Endometrial microvascular endothelial cells (primary cell): ENCODE data around the gene PNPLA2. TPM values are rescaled to one million over a fixed set of nuclear protein-coding genes. Genes with fewer than 3 reads are reported as not detected.

Experiments used
- in situ Hi-C: cut with HindIII; loops from 2 replicates; pipeline ENCODE4 v1.10.0; 2017; ENCODE audit warnings: low sequenced_read_pairs, low pct_unique_long_range_greater_than_20kb; ENCODE audit errors: inconsistent ontology term
- total RNA-seq: library from RNA; depleted of rRNA; stranded (reverse); fragments of >200 nt; gene quantifications from one replicate; pipeline ENCODE4 v1.2.3, GENCODE V29; 2015; ENCODE audit errors: inconsistent ontology term

PNPLA2 gene
- total RNA-seq, 1 donor from 2014 or later = 11.1 TPM

DNA sequence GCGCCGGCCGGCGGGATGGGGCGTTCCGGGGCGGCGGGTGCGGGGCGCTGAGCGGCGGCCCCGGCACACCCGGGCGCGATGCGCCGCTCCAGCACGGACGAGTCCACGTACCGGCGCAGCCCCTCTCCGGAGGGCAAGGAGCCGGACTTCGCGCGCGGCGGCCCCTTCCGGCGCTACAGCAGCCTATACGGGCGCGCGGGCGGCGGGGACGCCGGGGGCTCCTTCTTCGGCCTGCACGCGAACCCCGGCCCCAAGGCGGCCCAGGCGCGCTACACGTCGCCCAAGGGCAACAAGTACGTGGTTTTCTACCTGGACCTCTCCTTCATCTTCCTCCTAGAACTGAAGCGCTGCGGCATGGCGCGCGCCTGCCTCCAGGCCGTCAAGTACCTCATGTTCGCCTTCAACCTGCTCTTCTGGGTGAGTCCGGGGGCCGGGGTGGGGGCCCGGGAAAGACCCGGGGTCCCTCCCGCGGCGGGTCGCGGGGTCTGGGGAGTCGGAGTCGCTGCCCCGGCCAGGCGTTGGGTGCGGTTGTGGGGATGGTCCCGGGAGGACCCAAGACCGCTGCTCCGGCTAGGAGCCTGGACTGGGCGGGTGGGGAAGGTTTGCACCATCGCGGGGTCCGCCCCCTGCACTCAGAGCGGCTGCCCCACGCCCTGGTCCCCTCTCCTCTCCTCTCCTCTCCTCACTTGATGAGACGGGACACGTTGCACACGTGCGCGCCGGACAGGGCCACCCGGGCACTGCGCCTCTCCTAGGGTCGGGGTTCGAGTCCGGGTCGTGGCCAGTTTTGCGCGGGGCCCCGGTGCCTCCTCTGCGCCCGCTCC is 31.4 kb downstream of the PNPLA2 start:
- in situ Hi-C loops = no loop called here

DNA sequence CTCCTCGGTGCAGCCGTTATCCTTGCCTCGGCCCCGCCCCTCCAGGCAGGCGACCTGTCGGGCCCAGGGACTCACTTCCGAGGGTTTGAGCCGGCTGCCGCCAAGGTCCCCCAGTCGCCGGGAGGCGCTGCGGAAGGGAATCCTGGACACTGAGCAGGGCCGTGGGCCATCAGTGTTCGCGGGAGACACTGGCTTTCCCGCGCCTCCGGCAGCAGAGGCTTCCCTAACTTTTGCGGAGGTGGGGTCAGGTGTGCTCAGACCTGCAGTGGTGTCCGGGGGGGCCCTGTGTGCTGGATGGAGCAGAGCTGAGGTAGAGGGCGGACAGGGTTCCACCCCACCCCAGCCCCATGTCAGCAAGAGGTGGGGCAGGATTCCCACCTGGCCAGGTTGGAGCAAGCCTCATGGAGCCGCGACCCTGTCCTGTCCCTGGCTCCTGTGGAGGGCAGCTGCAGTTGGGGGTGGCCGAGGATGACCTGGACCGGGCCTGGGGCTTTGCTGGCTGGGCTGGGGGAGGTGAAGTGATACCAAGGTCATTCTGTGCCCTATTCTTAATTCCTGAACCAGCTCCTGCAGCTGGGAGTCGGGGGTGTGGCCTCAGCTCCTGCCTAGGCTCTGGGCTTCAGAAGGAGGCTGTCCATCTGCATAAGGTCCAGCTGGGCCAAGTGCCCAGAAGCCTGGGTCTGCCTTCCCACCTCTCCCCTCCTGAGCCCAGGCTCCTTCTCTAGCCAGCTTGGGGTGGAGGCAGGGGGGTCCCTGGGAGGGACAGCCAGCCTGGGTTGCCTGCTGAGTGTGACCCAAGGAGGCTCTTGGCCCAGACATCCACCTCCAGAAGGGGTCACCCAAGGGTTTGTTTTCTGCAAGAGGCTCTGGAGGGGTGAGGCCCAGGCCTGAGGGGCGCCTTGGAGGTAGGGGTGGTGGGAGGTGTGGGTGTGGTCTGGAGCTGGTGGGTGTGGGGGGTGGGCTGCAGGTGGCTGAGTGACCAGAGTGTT is 32.4 kb downstream of the PNPLA2 start:
- in situ Hi-C loops = no loop called here

DNA sequence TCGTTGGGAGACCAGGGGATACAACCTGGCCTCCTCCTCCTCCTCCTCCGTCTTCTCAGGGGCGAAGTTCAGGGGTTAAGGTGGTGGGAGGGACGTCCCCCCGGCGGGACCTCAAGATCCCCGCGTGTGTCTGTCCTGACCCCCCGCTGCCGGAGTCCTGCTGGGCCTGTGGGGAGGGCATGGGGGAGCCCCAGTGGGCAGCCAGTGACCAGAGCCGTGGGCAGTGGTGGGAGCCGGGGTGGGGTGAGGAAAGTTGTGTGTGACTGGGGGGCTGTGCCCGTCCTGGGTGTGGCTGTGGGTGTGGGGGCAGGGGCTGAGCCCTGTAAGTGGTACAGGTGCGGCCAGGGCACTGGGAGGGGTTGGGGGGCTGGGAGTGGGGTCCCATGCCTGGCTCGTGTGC is 34.0 kb downstream of the PNPLA2 start:
- in situ Hi-C loops = no loop called here

DNA sequence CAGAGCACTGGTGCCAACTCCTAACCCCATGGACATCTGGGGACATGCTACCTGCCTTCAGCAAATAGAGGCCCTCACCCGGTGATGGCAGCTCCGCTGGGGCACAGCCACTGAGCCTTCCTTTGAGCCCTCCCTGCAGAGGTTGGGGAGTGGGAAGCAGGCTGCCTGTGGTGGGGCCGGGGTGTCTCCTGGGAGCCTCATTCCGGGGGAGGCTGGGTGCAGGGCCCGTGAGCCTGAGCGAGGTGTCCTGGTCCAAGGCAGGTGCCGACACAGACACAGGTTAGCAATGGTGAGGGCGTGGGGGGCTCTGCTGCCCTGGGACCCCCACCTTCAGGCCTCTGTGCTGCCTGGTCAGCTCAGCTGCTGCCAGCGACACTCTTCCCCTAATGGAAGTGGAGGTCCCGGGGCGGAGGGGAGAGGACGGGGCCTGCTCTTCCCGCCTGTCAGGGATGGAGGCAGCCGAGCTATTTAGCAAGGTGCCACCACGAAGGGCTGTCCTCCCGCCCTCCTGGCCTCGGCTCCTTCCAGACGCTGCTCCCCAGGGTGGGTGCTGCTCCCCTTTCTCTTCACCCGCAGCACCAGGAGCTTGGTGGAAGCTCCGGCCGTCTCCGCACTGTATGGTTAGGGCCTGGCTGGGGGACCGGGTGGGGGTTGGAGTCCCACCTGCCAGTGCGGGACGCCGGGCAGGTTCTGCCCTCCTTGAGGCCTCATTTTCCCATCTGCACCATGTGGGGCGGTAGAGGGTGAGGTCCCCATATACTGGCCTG is 35.2 kb downstream of the PNPLA2 start:
- in situ Hi-C loops = no loop called here

GRCh38 chr11:854601-855329 is 36.1 kb downstream of the PNPLA2 start:
- in situ Hi-C loops = no loop called here

- in situ Hi-C loops = no loop called here
Measured at GRCh38 chr11:855330-855674, 36.6 kb downstream of the PNPLA2 start.

DNA sequence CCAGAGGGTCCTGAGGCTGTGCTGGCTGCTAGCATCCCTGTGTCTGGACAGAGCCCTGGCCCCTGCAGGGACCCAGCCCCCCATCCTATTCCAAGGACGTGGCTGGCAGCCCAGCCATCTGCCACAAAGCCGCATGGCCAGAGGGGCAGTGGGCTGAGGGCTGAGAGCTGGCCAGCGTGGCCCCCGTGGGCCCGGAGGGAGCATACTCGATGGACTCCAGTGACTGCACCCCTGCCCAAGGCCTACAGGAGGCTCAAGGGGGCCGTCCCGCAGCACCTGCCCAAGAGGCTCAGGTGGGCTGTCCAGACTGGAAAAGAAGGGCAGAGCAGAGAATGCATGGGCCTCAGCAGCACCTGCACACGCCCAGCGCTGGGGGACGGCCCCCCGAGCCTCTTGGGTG is 37.1 kb downstream of the PNPLA2 start:
- in situ Hi-C loops = no loop called here

DNA sequence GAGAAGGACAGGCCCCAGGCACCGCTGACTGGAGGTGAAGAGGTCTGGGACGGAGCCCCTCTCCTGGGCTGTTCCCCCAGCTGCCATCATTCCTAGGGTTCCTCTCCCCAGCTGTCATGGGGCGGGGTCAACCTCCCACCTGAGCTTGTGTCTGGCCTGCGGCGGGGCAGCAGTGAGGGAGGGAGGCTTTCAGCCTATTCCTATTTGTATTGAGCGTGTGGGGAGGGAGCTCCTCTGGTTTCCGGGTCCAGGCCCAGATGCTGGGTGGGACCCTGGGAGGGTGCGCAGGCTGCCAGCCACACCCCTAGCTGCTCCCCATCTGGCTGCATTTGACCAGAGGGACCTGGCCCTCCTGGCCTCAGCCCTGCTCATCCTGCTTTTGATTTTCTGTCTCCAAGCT is 37.7 kb downstream of the PNPLA2 start:
- in situ Hi-C loops = no loop called here

DNA sequence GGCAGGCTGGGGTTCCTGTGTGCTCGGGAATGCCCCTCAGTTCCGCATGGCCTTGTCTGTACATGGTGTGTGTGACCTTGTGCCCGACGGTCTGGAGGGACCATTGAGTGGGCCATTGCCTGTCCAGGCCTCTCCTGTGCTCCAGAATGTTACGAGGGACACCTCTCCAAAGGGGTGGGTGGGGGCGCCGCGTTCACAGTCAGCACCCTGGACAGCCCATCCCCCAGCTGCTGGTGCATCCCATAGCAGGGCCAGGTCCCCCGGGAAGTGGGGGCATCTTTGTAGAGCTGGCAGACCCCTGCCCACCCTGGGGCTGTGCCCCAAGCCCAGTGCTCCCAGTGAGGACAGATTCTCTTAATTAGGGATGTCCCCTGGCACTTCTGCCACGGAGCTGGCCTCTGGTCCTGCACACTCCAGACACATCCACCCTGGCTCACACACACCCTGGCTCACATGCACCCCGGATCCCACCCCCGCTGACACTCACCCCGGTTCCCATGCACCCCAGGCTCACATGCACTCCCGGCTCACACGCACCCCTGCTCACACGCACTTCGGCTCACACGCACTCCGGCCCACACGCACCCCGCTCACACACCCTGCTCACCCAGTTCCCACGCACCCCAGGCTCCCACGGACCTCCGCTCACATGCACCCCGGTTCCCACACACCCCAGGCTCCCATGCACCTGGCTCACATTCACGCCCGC is 39.5 kb downstream of the PNPLA2 start:
- in situ Hi-C loops = no loop called here

DNA sequence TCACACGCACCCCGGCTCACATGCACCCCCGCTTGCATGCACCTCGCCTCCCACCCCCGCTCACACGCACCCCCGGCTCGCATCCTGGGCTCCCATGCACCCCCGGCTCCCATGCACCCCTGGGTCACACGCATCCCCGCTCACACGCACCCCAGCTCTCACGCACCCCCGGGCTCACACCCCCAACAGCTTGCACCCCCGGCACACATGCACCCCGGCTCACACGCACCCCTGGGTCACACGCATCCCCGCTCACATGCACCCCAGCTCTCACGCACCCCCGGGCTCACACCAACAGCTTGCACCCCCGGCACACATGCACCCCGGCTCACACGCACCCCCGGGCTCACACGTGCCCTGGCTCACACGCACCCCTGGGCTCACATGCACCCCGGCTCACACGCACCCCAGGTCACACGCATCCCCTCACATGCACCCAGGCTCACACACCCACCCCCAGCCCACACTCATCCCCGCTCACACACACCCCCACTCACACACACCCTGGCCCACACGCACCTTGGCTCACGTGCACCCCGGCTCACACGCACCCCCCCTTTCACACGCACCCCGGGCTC is 40.1 kb downstream of the PNPLA2 start:
- in situ Hi-C loops = no loop called here

- in situ Hi-C loops = no loop called here
Measured at GRCh38 chr11:859394-860131, 40.8 kb downstream of the PNPLA2 start.

DNA sequence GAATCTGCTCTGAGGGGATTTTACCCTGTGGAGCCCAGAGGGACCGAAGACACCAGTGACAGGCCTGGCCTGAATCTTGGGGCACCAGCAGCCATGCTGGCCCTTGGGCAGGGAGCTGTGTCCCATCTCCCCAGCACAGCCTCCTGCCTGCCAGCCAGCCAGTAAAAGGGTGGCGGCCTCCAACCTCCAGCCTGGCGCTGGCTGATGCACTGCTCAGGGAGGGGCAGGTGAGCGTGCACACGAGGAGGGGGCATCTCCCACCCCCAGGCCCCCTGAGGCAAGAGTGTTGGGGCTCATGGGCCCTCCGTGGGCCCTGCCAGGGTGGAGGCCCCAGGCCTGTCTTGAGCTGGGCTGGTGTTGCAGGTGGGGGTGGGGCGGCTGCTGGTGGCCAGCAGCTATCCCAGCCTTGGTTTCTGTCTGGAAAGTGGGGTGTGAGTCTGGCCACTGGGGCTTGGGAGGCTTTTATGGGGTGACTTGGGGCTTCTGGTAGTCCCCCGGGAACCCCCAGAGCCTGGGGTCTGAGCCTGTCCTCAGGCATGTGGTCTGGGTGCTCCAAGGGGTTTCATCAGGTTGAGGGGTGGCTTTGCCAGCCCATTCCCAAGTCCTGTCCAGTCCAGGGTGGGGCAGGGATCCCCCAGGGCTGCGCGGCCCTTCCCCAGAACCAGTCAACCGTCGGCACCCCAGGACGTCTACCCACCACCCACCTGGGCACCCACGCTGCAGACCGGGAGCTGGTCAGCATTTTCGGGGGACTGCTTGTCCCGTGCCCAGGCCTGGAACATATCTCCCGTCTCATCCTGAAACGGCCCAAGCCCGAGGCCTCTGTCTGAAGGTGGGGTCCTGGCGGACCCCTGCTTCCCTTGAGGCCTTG is 41.8 kb downstream of the PNPLA2 start:
- in situ Hi-C loops = no loop called here

DNA sequence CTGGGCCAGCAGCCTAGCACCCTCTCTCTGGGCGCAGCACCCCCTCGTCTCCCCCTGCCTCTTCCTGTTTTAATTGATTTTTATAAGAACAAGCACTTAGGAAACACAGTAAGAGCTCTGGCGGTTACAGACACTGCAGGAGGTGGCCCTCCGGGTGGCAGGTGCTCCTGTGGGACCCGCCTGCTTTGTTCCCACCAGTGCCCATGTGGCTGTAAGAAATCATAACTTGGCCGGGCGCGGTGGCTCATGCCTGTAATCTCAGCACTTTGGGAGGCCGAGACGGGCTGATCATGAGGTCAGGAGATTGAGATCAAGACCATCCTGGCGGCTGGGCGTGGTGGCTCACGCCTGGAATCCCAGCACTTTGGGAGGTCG is 42.4 kb downstream of the PNPLA2 start:
- in situ Hi-C loops = no loop called here

- in situ Hi-C loops = no loop called here
Measured at GRCh38 chr11:862081-862661, 43.5 kb downstream of the PNPLA2 start.

- in situ Hi-C loops = no loop called here
Measured at GRCh38 chr11:862696-863022, 43.9 kb downstream of the PNPLA2 start.
